ENCODE measurements around the gene PTPRB. TPM values are rescaled to one million over a fixed set of nuclear protein-coding genes. Genes with fewer than 3 reads are reported as not detected.

The PTPRB gene
- total RNA-seq = 10 to 100 TPM; 22.0 to 26.1 TPM

DNA sequence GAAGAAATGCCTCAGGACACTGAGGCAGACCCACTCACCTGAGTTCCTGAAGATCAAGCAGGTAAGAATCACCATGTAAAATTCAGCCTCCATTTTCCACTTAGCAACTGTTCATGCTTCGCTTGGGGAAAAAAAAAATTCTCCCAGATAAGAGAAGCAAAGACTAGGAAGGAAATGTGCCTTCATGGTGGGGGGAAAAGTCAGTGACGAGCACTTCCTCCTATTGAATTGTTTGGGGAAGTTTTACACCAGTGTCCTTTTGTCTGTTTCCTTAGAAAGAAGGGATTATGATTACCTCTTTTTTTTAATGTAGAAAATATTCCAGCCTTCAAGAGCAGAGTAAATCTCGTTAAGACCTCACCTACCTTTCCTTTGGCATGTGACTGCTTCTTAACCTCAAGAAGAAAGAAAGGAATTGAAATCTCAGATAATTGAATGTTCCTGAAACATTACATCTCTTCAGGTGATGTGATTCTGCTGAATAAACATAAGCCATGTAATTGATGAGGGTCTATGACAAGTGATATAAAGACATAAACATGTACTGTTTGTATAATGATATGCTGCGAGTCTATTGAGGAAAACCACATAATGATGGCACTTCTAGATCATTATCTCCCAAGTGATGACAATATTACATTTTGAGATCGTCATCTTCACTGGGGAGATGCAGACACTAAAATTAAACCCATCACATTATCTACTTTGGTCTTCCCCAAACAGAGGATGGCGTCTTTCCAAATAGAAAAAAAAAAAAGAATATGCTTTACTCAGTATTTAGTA, at the start of gene PTPRB:
PTPRB (minus strand) TSS at position 127 of the 783 bp plus-strand sequence; CDS start at position 93, 34 bp downstream.
- Histone ChIP-seq H3K4me3 (peak within 1 kb of the TSS; percentile 16 to 32), H3K36me3 (no peaks in the 10 kb centered on the region), H3K9me3 (no peaks in the 10 kb centered on the region), H3K27ac (peak within 1 kb of the TSS; percentile 19 to 32), H3K4me1 (no peaks in the 10 kb centered on the region), H3K27me3 (no peaks in the 10 kb centered on the region)
- TF ChIP-seq, protein P1, sequence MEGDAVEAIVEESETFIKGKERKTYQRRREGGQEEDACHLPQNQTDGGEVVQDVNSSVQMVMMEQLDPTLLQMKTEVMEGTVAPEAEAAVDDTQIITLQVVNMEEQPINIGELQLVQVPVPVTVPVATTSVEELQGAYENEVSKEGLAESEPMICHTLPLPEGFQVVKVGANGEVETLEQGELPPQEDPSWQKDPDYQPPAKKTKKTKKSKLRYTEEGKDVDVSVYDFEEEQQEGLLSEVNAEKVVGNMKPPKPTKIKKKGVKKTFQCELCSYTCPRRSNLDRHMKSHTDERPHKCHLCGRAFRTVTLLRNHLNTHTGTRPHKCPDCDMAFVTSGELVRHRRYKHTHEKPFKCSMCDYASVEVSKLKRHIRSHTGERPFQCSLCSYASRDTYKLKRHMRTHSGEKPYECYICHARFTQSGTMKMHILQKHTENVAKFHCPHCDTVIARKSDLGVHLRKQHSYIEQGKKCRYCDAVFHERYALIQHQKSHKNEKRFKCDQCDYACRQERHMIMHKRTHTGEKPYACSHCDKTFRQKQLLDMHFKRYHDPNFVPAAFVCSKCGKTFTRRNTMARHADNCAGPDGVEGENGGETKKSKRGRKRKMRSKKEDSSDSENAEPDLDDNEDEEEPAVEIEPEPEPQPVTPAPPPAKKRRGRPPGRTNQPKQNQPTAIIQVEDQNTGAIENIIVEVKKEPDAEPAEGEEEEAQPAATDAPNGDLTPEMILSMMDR (IDR thresholded peaks at IDR 0.05) = no peak
- DNase-seq (ENCODE audit: low spot score) = no peak

DNA sequence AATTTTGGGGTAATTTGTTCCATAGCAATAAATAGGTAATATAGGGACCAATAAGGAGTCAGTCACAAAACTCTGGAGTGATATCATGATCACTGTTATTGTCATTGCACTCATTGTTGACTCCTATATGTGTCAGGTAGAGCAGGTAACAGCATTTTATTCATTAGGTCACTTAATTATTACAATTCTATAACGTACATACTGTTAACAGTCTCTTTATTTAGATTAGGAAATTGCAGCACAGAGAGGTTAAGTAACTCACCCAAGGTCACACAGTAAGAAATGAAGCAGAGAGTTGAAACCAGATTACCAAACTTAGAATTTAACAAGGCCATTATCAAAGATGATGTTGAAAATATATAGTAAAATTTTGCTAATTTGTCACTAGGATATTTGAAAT, 49.7 kb upstream of the PTPRB start:
- Histone ChIP-seq H3K4me1 (peaks cover 0 to 11% of the 10 kb centered on the region in 2 donors), H3K36me3 (no peaks in the 10 kb centered on the region), H3K27me3 (no peaks in the 10 kb centered on the region), H3K9me3 (no peaks in the 10 kb centered on the region), H3K4me3 (no peak overlapping the region), H3K27ac (no peak overlapping the region)
- DNase-seq (ENCODE audit: low spot score) = no peak
- TF ChIP-seq, protein P1 (IDR thresholded peaks at IDR 0.05) = no peak

DNA sequence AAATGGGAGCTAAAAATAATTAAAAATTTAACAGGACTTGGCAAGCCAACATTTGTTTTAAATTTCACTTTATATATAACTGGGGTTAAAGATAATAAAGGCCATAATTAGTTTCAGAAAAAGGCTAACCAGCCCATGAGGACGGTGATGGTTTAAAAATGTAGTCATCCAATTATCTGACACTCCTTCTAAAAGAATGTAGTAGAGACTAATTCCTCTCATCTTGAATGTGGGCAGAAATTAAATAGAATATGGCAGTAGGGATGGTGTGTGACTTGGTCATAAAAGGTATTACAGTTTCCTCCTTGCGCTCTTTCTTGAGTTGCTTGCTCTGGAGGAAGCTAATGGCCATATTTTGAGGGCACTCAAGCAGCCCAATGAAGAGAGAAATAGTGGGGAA, 49.1 kb upstream of the PTPRB start:
- Histone ChIP-seq H3K36me3 (no peaks in the 10 kb centered on the region), H3K4me1 (peaks cover 0 to 8% of the 10 kb centered on the region in 2 donors), H3K27me3 (no peaks in the 10 kb centered on the region), H3K4me3 (no peak overlapping the region), H3K9me3 (no peaks in the 10 kb centered on the region), H3K27ac (no peak overlapping the region)
- DNase-seq (ENCODE audit: low spot score) = no peak
- TF ChIP-seq, protein P1 (IDR thresholded peaks at IDR 0.05) = no peak

DNA sequence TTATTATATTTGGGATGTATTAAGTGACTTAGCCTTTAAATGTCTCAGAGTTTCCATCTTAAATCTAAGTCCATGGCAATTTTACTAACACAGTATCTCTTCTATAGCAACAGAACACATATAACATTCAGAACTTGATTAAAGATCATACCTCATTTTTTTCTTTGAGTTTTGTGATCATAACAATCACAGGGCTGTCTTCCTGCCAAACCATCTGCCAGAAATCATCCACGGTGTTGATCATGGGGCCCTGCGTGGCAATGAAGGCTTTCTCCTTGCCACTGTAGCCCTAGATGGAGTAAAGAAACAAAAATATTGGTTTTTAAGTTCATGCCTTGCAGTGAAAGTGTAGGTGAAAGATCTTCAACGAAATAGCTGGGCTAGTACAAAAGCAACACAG, 46.7 kb upstream of the PTPRB start:
- DNase-seq (ENCODE audit: low spot score) = no peak
- Histone ChIP-seq H3K27me3 (no peaks in the 10 kb centered on the region), H3K36me3 (no peaks in the 10 kb centered on the region), H3K4me1 (no peaks in the 10 kb centered on the region), H3K27ac (no peak overlapping the region), H3K4me3 (no peak overlapping the region), H3K9me3 (no peaks in the 10 kb centered on the region)
- TF ChIP-seq, protein P1 (IDR thresholded peaks at IDR 0.05) = no peak

DNA sequence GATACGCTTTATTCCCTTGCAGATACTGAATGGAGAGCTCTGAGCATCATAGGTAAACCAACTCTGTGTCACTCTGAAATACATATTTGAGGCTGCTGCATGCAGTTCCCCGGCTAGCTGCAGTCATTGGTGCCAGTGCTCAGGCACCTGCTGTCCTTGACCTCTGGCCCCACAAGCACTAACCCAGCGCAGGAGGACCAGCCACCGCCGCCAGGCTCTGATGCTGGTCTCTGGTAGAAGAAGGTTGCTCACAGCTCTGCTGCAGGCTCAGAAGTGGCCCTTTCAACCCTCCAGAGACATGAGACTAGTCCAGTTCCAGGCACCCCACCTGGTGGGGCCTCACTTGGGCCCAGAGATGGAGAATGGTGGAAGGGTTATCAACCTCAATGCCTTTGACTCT, 34.5 kb upstream of the PTPRB start:
- TF ChIP-seq, protein P1 (IDR thresholded peaks at IDR 0.05) = no peak
- no peaks in the 10 kb centered on the region for H3K27me3 ChIP-seq
- H3K9me3 ChIP-seq = no peaks in the 10 kb centered on the region

DNA sequence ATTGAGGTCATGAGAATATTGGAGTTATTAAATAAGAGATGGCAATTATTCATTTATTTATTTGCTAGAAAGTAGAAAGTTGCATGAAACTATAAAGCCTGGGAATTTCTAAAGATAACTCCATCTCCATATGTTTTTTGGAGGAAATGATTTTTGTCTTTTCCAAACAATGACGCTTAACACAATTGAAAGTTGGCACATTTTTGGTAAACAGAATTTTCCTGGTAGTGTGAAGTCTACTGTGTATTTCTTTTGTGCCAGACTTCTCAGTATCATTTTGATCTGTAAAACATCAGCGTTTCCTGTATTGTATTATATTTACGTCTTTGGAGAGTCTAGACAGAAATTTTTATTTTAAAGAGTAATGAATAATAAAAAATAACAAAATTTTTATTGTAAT, 33.7 kb upstream of the PTPRB start:
- H3K27me3 ChIP-seq = no peaks in the 10 kb centered on the region
- H3K9me3 ChIP-seq = no peaks in the 10 kb centered on the region
- no peaks in the 10 kb centered on the region for H3K4me1 ChIP-seq
- no peak for DNase-seq (ENCODE audit: low spot score)
- H3K4me3 ChIP-seq = no peak overlapping the region
- no peaks in the 10 kb centered on the region for H3K36me3 ChIP-seq
- TF ChIP-seq, protein P1 (IDR thresholded peaks at IDR 0.05) = no peak
- no peak overlapping the region for H3K27ac ChIP-seq

More for the DNA sequence above, 34.5 kb upstream of the PTPRB start:
- DNase-seq (ENCODE audit: low spot score) = no peak
- Histone ChIP-seq H3K27ac (no peak overlapping the region), H3K4me1 (no peaks in the 10 kb centered on the region), H3K36me3 (no peaks in the 10 kb centered on the region), H3K4me3 (no peak overlapping the region)
